ENCODE measurements around the gene FBH1.
"Not testable (repeated sequence)": the region's sequence is repeated elsewhere in the genome, so short reads cannot be mapped to it uniquely, and the experiment has no call there.

FBH1 gene

GRCh38 chr10:5943536-5943935 is 53.5 kb downstream of the FBH1 start:
- no peak for DNase-seq

- no peak for DNase-seq
Measured at GRCh38 chr10:5944389-5945189, 54.5 kb downstream of the FBH1 start.

GRCh38 chr10:5945190-5945509 is 55.1 kb downstream of the FBH1 start:
- DNase-seq: no peak

- DNase-seq: no peak
Measured at GRCh38 chr10:5945561-5946418, 55.7 kb downstream of the FBH1 start.

GRCh38 chr10:5946419-5946775 is 56.4 kb downstream of the FBH1 start:
- DNase-seq: not testable (repeated sequence)

- no peak for DNase-seq
Measured at GRCh38 chr10:5946786-5947185, 56.7 kb downstream of the FBH1 start.

GRCh38 chr10:5947471-5948207 is 57.6 kb downstream of the FBH1 start:
- no peak for DNase-seq

GRCh38 chr10:5948208-5948585 is 58.2 kb downstream of the FBH1 start:
- DNase-seq: no peak

- no peak for DNase-seq
Measured at GRCh38 chr10:5949009-5949759, 59.1 kb downstream of the FBH1 start.

- DNase-seq: no peak
Measured at GRCh38 chr10:5951167-5951711, 61.2 kb downstream of the FBH1 start.

GRCh38 chr10:5951721-5952407 is 61.8 kb downstream of the FBH1 start:
- DNase-seq: no peak

- DNase-seq: no peak
Measured at GRCh38 chr10:5952731-5953385, 62.8 kb downstream of the FBH1 start.

- DNase-seq: no peak
Measured at GRCh38 chr10:5953676-5954075, 63.6 kb downstream of the FBH1 start.

- no peak for DNase-seq
Measured at GRCh38 chr10:5956146-5956936, 66.3 kb downstream of the FBH1 start.

GRCh38 chr10:5958077-5958476 is 68.0 kb downstream of the FBH1 start:
- DNase-seq: no peak

GRCh38 chr10:5958675-5959074 is 68.6 kb downstream of the FBH1 start:
- DNase-seq: no peak

GRCh38 chr10:5959142-5959541 is 69.1 kb downstream of the FBH1 start:
- DNase-seq: no peak

GRCh38 chr10:5959581-5960069 is 69.6 kb downstream of the FBH1 start:
- no peak for DNase-seq

GRCh38 chr10:5960070-5960972 is 70.3 kb downstream of the FBH1 start:
- DNase-seq: no peak

- DNase-seq: not testable (repeated sequence)
Measured at GRCh38 chr10:5960973-5961275, 70.9 kb downstream of the FBH1 start.

Measured in activated gamma-delta T cell treated with Interleukin-2 at 50 U/mL for 16 hours (primary cell).